GM19035 (cell line): ENCODE measurements around the gene GLT6D1.

Experiments used
- ATAC-seq: cut with Tn5 transposase; IDR thresholded peaks from one replicate; pipeline ENCODE4 v1.9.1; 2021; ENCODE audit not compliant: unreplicated experiment

Gene GLT6D1

GRCh38 chr9:135609366-135609955, 29.9 kb downstream of the GLT6D1 start:
- no peak for ATAC-seq

GRCh38 chr9:135608999-135609317, 30.4 kb downstream of the GLT6D1 start:
- ATAC-seq = no peak

- ATAC-seq = no peak
Measured at GRCh38 chr9:135608294-135608998, 30.9 kb downstream of the GLT6D1 start.

- no peak for ATAC-seq
Measured at GRCh38 chr9:135607401-135608293, 31.7 kb downstream of the GLT6D1 start.

GRCh38 chr9:135606885-135607259, 32.5 kb downstream of the GLT6D1 start:
- ATAC-seq = no peak

GRCh38 chr9:135605238-135605781, 34.0 kb downstream of the GLT6D1 start:
- ATAC-seq = no peak

- ATAC-seq = no peak
Measured at GRCh38 chr9:135604437-135605237, 34.7 kb downstream of the GLT6D1 start.

GRCh38 chr9:135602789-135603481, 36.4 kb downstream of the GLT6D1 start:
- ATAC-seq = no peak

- ATAC-seq = no peak
Measured at GRCh38 chr9:135601988-135602387, 37.4 kb downstream of the GLT6D1 start.

GRCh38 chr9:135600296-135600817, 39.0 kb downstream of the GLT6D1 start:
- no peak for ATAC-seq

- no peak for ATAC-seq
Measured at GRCh38 chr9:135596211-135596610, 43.1 kb downstream of the GLT6D1 start.

- no peak for ATAC-seq
Measured at GRCh38 chr9:135592625-135593024, 46.7 kb downstream of the GLT6D1 start.

GRCh38 chr9:135592331-135592590, 47.1 kb downstream of the GLT6D1 start:
- no peak for ATAC-seq

GRCh38 chr9:135591506-135592330, 47.6 kb downstream of the GLT6D1 start:
- ATAC-seq = no peak

GRCh38 chr9:135590486-135591079, 48.8 kb downstream of the GLT6D1 start:
- no peak for ATAC-seq

GRCh38 chr9:135589596-135590485, 49.5 kb downstream of the GLT6D1 start:
- no peak for ATAC-seq

- no peak for ATAC-seq
Measured at GRCh38 chr9:135588886-135589595, 50.3 kb downstream of the GLT6D1 start.
